HepG2 (cell line): Measurements from ENCODE around the gene TYW1B. TPM values are rescaled to one million over a fixed set of nuclear protein-coding genes. Genes with fewer than 3 reads are reported as not detected.
"Not testable (repeated sequence)": the region's sequence is repeated elsewhere in the genome, so short reads cannot be mapped to it uniquely, and the experiment has no call there.

Experiments used
- CBX5 ChIP-seq: sonication (generic); formaldehyde crosslinking; IDR thresholded peaks from 2 replicates; pipeline ENCODE4 v1.4.0; 2020; ENCODE audit warnings: missing genetic modification reagents, borderline replicate concordance
- ELF1 ChIP-seq: sonication (generic); formaldehyde crosslinking; IDR thresholded peaks from 2 replicates; pipeline ENCODE4 v1.4.0; 2020; ENCODE audit warnings: missing genetic modification reagents
- ERF ChIP-seq: IDR thresholded peaks from 2 replicates; pipeline ENCODE4 v1.6.1; 2018; ENCODE audit warnings: missing biosample characterization, missing genetic modification reagents
- HMGXB4 ChIP-seq, 2 experiments: sonication (generic) in 1 of 2; formaldehyde crosslinking in 1 of 2; IDR thresholded peaks; 2 replicates each; pipeline versions ENCODE4 v1.4.0 to v1.6.1; 2018 to 2020; ENCODE audit warnings: missing genetic modification reagents in 2 of 2, borderline replicate concordance in 1 of 2, low read depth in 1 of 2, mild to moderate bottlenecking in 1 of 2, missing biosample characterization in 1 of 2
- HOMEZ ChIP-seq: IDR thresholded peaks from 2 replicates; pipeline ENCODE4 v1.6.1; 2016; ENCODE audit warnings: low read depth
- MAX ChIP-seq: IDR thresholded peaks from 2 replicates; pipeline ENCODE4 v1.6.1; 2012; ENCODE audit warnings: inconsistent platforms
- NRL ChIP-seq: sonication (generic); formaldehyde crosslinking; IDR thresholded peaks from 2 replicates; pipeline ENCODE4 v1.5.0; 2020; ENCODE audit warnings: missing genetic modification reagents, mild to moderate bottlenecking, moderate library complexity, borderline replicate concordance
- PHF8 ChIP-seq: sonication (generic); formaldehyde crosslinking; IDR thresholded peaks from 2 replicates; pipeline ENCODE4 v1.5.0; 2020; ENCODE audit warnings: missing genetic modification reagents
- POLR2AphosphoS5 ChIP-seq: IDR thresholded peaks from 2 replicates; pipeline ENCODE4 v1.6.1; 2012; ENCODE audit warnings: low read depth, low read length
- SMAD3 ChIP-seq: sonication (generic); formaldehyde crosslinking; IDR thresholded peaks from 2 replicates; pipeline ENCODE4 v1.4.0; 2020; ENCODE audit warnings: missing genetic modification reagents
- SP1 ChIP-seq, 2 experiments: fragments of 450-650 bp in 1 of 2; sonication (generic) in 1 of 2; formaldehyde crosslinking in 1 of 2; IDR thresholded peaks; 2 replicates each; pipeline versions ENCODE4 v1.4.0 to v1.6.1; 2016 to 2020; ENCODE audit warnings: missing genetic modification reagents in 1 of 2
- SP2 ChIP-seq: sonication (generic); formaldehyde crosslinking; IDR thresholded peaks from 2 replicates; pipeline ENCODE4 v1.5.1; 2020; ENCODE audit warnings: mild to moderate bottlenecking, missing genetic modification reagents
- SP4 ChIP-seq: sonication (generic); formaldehyde crosslinking; IDR thresholded peaks from 2 replicates; pipeline ENCODE4 v1.8.1; 2023; ENCODE audit warnings: mild to moderate bottlenecking, missing genetic modification reagents
- THAP9 ChIP-seq: sonication (generic); formaldehyde crosslinking; IDR thresholded peaks from 2 replicates; pipeline ENCODE4; 2020; ENCODE audit warnings: missing genetic modification reagents, mild to moderate bottlenecking, borderline replicate concordance
- YEATS4 ChIP-seq: sonication (generic); formaldehyde crosslinking; IDR thresholded peaks from 2 replicates; pipeline ENCODE4 v1.4.0; 2020; ENCODE audit warnings: missing genetic modification reagents, borderline replicate concordance
- ZMYM4 ChIP-seq: sonication (generic); formaldehyde crosslinking; IDR thresholded peaks from 2 replicates; pipeline ENCODE4 v1.8.1; 2023; ENCODE audit warnings: mild to moderate bottlenecking, missing genetic modification reagents
- ZNF121 ChIP-seq: sonication (generic); formaldehyde crosslinking; IDR thresholded peaks from 2 replicates; pipeline ENCODE4 v1.5.0; 2020; ENCODE audit warnings: mild to moderate bottlenecking, missing genetic modification reagents
- ZNF580 ChIP-seq: IDR thresholded peaks from 2 replicates; pipeline ENCODE4 v1.6.1; 2016; ENCODE audit warnings: low read depth, borderline replicate concordance
- ZNF784 ChIP-seq: sonication (generic); formaldehyde crosslinking; IDR thresholded peaks from 2 replicates; pipeline ENCODE4 v1.5.1; 2020; ENCODE audit warnings: missing genetic modification reagents, mild to moderate bottlenecking, borderline replicate concordance
- polyA plus RNA-seq, 8 experiments: library from polyadenylated mRNA; depleted of rRNA in 3 of 8; stranded (reverse) in 7 of 8; unstranded in 1 of 8; fragments of >200 nt; fragmentation: Illumina TruSeq in 4 of 8; extraction: Trizol in 4 of 8; gene quantifications; 2 replicates each; pipeline versions ENCODE4 v1.2.1 to v1.2.3, GENCODE V29; 2011 to 2016; ENCODE audit warnings: low read depth in 4 of 8, missing spikeins in 1 of 8, mixed read lengths in 1 of 8; ENCODE audit not compliant: insufficient read depth in 1 of 8
- total RNA-seq, 5 experiments: library from RNA; depleted of rRNA; stranded (reverse); fragments of >200 nt; fragmentation: Illumina TruSeq; extraction: Trizol; gene quantifications; 2 replicates each; pipeline ENCODE4 v1.2.3, GENCODE V29; 2016; ENCODE audit warnings: low read depth in 1 of 5

Gene TYW1B
- total and polyA plus RNA-seq, 2 of the 13 experiments (the other 11 are each of a cell fraction or from before 2014, with no cell fraction given), result 2.0 to 5.5 TPM

GRCh38 chr7:72827839-72828591 is at the start of gene TYW1B (continued):
- TF ChIP-seq ZNF121 (CRISPR knock-in tag) (peak; percentile 92), ELF1 (CRISPR knock-in tag) (peak; percentile 89), YEATS4 (CRISPR knock-in tag) (0 out of 2 replicates have a peak, but pooled peaks have one; percentile 20), THAP9 (CRISPR knock-in tag) (peak; percentile 48; the same call in 1 of the 2 replicates), NRL (0 out of 2 replicates have a peak, but pooled peaks have one; percentile 39), CBX5 (CRISPR knock-in tag) (peak; percentile 30; the same call in 1 of the 2 replicates), ZMYM4 (CRISPR knock-in tag) (peak; percentile 61; the same call in 1 of the 2 replicates), SP4 (peak; percentile 94), ZNF784 (CRISPR knock-in tag) (peak; percentile 77; the same call in 1 of the 2 replicates), MAX (peak; percentile 42; the same call in 1 of the 2 replicates), PHF8 (peak; percentile 77), HOMEZ (CRISPR knock-in tag) (peak; percentile 9; the same call in 1 of the 2 replicates), SP1 (CRISPR knock-in tag; IDR thresholded peaks at IDR 0.05) (peak; percentile 89), SMAD3 (CRISPR knock-in tag) (peak; percentile 61; the same call in 1 of the 2 replicates), HMGXB4 (CRISPR knock-in tag; IDR thresholded peaks at IDR 0.05; ENCODE audit: borderline replicate concordance in 1 of 2, low read depth in 1 of 2) (peak in 1 of 2 experiments; percentile 55; a peak in 1 of 4 replicates), SP2 (CRISPR knock-in tag) (peak; percentile 90), ZNF580 (CRISPR knock-in tag) (peak; percentile 62; the same call in 1 of the 2 replicates), ERF (CRISPR knock-in tag) (peak; percentile 34; the same call in 1 of the 2 replicates), POLR2AphosphoS5 (peak; percentile 78)
- not testable (repeated sequence) for TF ChIP-seq SP1 (IDR thresholded peaks at IDR 0.05)
